HepG2 (cell line): ENCODE measurements around the gene TPM2. TPM values are rescaled to one million over a fixed set of nuclear protein-coding genes. Genes with fewer than 3 reads are reported as not detected.

Experiments used
- BRD4 ChIP-seq: sonication (generic); formaldehyde crosslinking; IDR thresholded peaks from 2 replicates; pipeline ENCODE4 v1.4.0; 2020; ENCODE audit warnings: missing genetic modification reagents
- CHCHD3 ChIP-seq: sonication (generic); formaldehyde crosslinking; IDR thresholded peaks from 2 replicates; pipeline ENCODE4 v1.8.0; 2022; ENCODE audit warnings: mild to moderate bottlenecking, missing genetic modification reagents, moderate library complexity
- CSRNP1 ChIP-seq: sonication (generic); formaldehyde crosslinking; IDR thresholded peaks from 2 replicates; pipeline ENCODE4 v1.8.1; 2023; ENCODE audit warnings: mild to moderate bottlenecking, missing genetic modification reagents
- DR1 ChIP-seq: sonication (generic); formaldehyde crosslinking; IDR thresholded peaks from 2 replicates; pipeline ENCODE4 v1.8.0; 2021; ENCODE audit warnings: mild to moderate bottlenecking, missing genetic modification reagents, inconsistent platforms
- HDAC1 ChIP-seq: sonication (generic); formaldehyde crosslinking; IDR thresholded peaks from 2 replicates; pipeline ENCODE4 v1.5.1; 2020; ENCODE audit warnings: mild to moderate bottlenecking, missing genetic modification reagents
- HDAC6 ChIP-seq: fragments of 200-600 bp; sonication (generic); IDR thresholded peaks from 2 replicates; pipeline ENCODE4 v1.7.0; 2017; ENCODE audit warnings: mild to moderate bottlenecking, antibody characterized with exemption, low read length, low read depth
- IKZF1 ChIP-seq: fragments of 450-650 bp; IDR thresholded peaks from 2 replicates; pipeline ENCODE4 v1.7.1; 2016
- LCORL ChIP-seq, 2 experiments: fragments of 450-650 bp in 1 of 2; sonication (generic) in 1 of 2; formaldehyde crosslinking in 1 of 2; IDR thresholded peaks; 2 replicates each; pipeline versions ENCODE4 v1.5.0 to v1.6.1; 2017 to 2020; ENCODE audit warnings: antibody characterized with exemption in 1 of 2, missing genetic modification reagents in 1 of 2
- MED1 ChIP-seq: sonication (generic); formaldehyde crosslinking; IDR thresholded peaks from 2 replicates; pipeline ENCODE4 v1.4.0; 2020; ENCODE audit warnings: missing genetic modification reagents
- MTA1 ChIP-seq: sonication (generic); formaldehyde crosslinking; IDR thresholded peaks from 2 replicates; pipeline ENCODE4 v1.4.0; 2020; ENCODE audit warnings: missing genetic modification reagents, mild to moderate bottlenecking, borderline replicate concordance
- NFE2L2 ChIP-seq: fragments of 150-350 bp; IDR thresholded peaks from 2 replicates; pipeline ENCODE4 v1.6.1; 2014; ENCODE audit warnings: low read length
- ZBTB38 ChIP-seq: sonication (generic); formaldehyde crosslinking; IDR thresholded peaks from 2 replicates; pipeline ENCODE4 v1.5.1; 2020; ENCODE audit warnings: mild to moderate bottlenecking, missing genetic modification reagents
- ZFP36 ChIP-seq: fragments of 150-350 bp; IDR thresholded peaks from 2 replicates; pipeline ENCODE4 v1.6.1; 2018; ENCODE audit warnings: borderline replicate concordance, low read length, low read depth; ENCODE audit not compliant: partially characterized antibody
- ZNF605 ChIP-seq: sonication (generic); formaldehyde crosslinking; IDR thresholded peaks from 2 replicates; pipeline ENCODE4 v1.8.0; 2022; ENCODE audit warnings: mild to moderate bottlenecking, missing genetic modification reagents
- ZNF878 ChIP-seq: sonication (generic); formaldehyde crosslinking; IDR thresholded peaks from 2 replicates; pipeline ENCODE4 v1.8.1; 2023; ENCODE audit warnings: mild to moderate bottlenecking, missing genetic modification reagents, moderate library complexity
- polyA plus RNA-seq, 8 experiments: library from polyadenylated mRNA; depleted of rRNA in 3 of 8; stranded (reverse) in 7 of 8; unstranded in 1 of 8; fragments of >200 nt; fragmentation: Illumina TruSeq in 4 of 8; extraction: Trizol in 4 of 8; gene quantifications; 2 replicates each; pipeline versions ENCODE4 v1.2.1 to v1.2.3, GENCODE V29; 2011 to 2016; ENCODE audit warnings: low read depth in 4 of 8, missing spikeins in 1 of 8, mixed read lengths in 1 of 8; ENCODE audit not compliant: insufficient read depth in 1 of 8
- total RNA-seq, 5 experiments: library from RNA; depleted of rRNA; stranded (reverse); fragments of >200 nt; fragmentation: Illumina TruSeq; extraction: Trizol; gene quantifications; 2 replicates each; pipeline ENCODE4 v1.2.3, GENCODE V29; 2016; ENCODE audit warnings: low read depth in 1 of 5
- TF ChIP-seq, protein P1 (sequence below): sonication (generic); formaldehyde crosslinking; IDR thresholded peaks from one replicate; pipeline ENCODE4 v1.5.1; 2020; ENCODE audit warnings: mild to moderate bottlenecking, missing genetic modification reagents; ENCODE audit errors: not compliant biosample characterization

The TPM2 gene
- total and polyA plus RNA-seq, 2 of the 13 experiments (the other 11 are each of a cell fraction or from before 2014, with no cell fraction given): 3.1 to 10.7 TPM

GRCh38 chr9:35673132-35674024, 16.3 kb downstream of the TPM2 start, which contains the start of gene CA9 (continued):
- TF ChIP-seq NFE2L2: no peak
- TF ChIP-seq IKZF1: no peak
- TF ChIP-seq ZFP36: peak; percentile 40
- TF ChIP-seq, protein P1, sequence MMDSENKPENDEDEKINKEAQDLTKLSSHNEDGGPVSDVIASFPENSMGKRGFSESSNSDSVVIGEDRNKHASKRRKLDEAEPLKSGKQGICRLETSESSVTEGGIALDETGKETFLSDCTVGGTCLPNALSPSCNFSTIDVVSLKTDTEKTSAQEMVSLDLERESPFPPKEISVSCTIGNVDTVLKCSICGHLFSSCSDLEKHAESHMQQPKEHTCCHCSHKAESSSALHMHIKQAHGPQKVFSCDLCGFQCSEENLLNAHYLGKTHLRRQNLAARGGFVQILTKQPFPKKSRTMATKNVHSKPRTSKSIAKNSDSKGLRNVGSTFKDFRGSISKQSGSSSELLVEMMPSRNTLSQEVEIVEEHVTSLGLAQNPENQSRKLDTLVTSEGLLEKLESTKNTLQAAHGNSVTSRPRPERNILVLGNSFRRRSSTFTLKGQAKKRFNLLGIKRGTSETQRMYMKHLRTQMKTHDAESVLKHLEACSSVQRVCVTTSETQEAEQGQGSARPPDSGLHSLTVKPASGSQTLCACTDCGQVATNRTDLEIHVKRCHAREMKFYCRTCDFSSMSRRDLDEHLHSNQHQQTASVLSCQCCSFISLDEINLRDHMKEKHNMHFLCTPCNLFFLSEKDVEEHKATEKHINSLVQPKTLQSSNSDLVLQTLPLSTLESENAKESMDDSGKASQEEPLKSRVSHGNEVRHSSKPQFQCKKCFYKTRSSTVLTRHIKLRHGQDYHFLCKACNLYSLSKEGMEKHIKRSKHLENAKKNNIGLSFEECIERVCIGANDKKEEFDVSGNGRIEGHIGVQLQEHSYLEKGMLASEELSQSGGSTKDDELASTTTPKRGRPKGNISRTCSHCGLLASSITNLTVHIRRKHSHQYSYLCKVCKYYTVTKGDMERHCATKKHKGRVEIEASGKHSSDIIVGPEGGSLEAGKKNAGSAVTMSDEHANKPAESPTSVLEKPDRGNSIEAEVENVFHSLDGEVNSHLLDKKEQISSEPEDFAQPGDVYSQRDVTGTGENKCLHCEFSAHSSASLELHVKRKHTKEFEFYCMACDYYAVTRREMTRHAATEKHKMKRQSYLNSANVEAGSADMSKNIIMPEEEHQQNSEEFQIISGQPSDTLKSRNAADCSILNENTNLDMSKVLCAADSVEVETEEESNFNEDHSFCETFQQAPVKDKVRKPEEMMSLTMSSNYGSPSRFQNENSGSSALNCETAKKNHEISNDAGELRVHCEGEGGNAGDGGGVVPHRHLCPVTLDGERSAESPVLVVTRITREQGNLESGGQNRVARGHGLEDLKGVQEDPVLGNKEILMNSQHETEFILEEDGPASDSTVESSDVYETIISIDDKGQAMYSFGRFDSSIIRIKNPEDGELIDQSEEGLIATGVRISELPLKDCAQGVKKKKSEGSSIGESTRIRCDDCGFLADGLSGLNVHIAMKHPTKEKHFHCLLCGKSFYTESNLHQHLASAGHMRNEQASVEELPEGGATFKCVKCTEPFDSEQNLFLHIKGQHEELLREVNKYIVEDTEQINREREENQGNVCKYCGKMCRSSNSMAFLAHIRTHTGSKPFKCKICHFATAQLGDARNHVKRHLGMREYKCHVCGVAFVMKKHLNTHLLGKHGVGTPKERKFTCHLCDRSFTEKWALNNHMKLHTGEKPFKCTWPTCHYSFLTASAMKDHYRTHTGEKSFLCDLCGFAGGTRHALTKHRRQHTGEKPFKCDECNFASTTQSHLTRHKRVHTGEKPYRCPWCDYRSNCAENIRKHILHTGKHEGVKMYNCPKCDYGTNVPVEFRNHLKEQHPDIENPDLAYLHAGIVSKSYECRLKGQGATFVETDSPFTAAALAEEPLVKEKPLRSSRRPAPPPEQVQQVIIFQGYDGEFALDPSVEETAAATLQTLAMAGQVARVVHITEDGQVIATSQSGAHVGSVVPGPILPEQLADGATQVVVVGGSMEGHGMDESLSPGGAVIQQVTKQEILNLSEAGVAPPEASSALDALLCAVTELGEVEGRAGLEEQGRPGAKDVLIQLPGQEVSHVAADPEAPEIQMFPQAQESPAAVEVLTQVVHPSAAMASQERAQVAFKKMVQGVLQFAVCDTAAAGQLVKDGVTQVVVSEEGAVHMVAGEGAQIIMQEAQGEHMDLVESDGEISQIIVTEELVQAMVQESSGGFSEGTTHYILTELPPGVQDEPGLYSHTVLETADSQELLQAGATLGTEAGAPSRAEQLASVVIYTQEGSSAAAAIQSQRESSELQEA (CRISPR knock-in tag): no peak
- TF ChIP-seq ZBTB38 (CRISPR knock-in tag): peak; percentile 62; the same call in 1 of the 2 replicates
- peak; percentile 50; the same call in 1 of the 2 replicates for TF ChIP-seq ZNF605 (CRISPR knock-in tag)
- TF ChIP-seq CHCHD3: no peak
- TF ChIP-seq BRD4: 0 out of 2 replicates have a peak, but pooled peaks have one; percentile 61
- no peak for TF ChIP-seq DR1 (CRISPR knock-in tag)
- TF ChIP-seq MTA1 (CRISPR knock-in tag): peak; percentile 52; the same call in 1 of the 2 replicates
- TF ChIP-seq ZNF878: no peak
- 0 out of 2 replicates have a peak, but pooled peaks have one; percentile 18 for TF ChIP-seq MED1 (CRISPR knock-in tag)
- no peak for TF ChIP-seq LCORL (IDR thresholded peaks at IDR 0.05)
- TF ChIP-seq LCORL (CRISPR knock-in tag; IDR thresholded peaks at IDR 0.05): peak; percentile 52; the same call in 1 of the 2 replicates
- TF ChIP-seq HDAC6: no peak
- peak; percentile 45; the same call in 1 of the 2 replicates for TF ChIP-seq CSRNP1
- peak; percentile 49; the same call in 1 of the 2 replicates for TF ChIP-seq HDAC1 (CRISPR knock-in tag)
